PC-9 (cell line): ENCODE results near the gene PADI1. TPM values are rescaled to one million over a fixed set of nuclear protein-coding genes. Genes with fewer than 3 reads are reported as not detected.

Experiments used
- BruUV-seq: library from RNA; stranded (reverse); fragments of 400-500 nt; replicated peaks from 2 replicates; lab custom pipeline; 2021; lab: Mats Ljungman, UMichigan
- CTCF ChIA-PET: fragments of 300-600 bp; sonication (Branson Sonifier 250); formaldehyde crosslinking; loops from one replicate; lab custom pipeline; 2022; ENCODE audit warnings: antibody characterized with exemption; lab: Charles Lee
- POLR2A ChIA-PET: fragments of 300-600 bp; sonication (Branson Sonifier 250); formaldehyde crosslinking; loops from one replicate; lab custom pipeline; 2022; ENCODE audit warnings: antibody characterized with exemption; ENCODE audit not compliant: unreplicated experiment; lab: Charles Lee
- DNase-seq, 2 experiments: peaks; one replicate each; pipeline versions ENCODE4 v3.0.0 to v3.0.0-alpha.2; 2015 to 2022; ENCODE audit warnings: mixed read lengths in 1 of 2
- H2AFZ ChIP-seq: fragments of 200-600 bp; sonication (generic); 2 replicates; pipeline ENCODE4 v1.8.1; 2017; ENCODE audit warnings: antibody characterized with exemption
- H3F3A ChIP-seq: fragments of 200-600 bp; sonication (generic); 2 replicates; pipeline ENCODE4 v1.8.1; 2017; ENCODE audit warnings: antibody characterized with exemption, mild to moderate bottlenecking, low read depth; ENCODE audit not compliant: insufficient read depth
- H3K27ac ChIP-seq: fragments of 200-600 bp; sonication (generic); 2 replicates; pipeline ENCODE4 v1.6.1; 2016; ENCODE audit warnings: mixed run types
- H3K27me3 ChIP-seq: fragments of 200-600 bp; sonication (generic); 2 replicates; pipeline ENCODE4 v1.6.1; 2016; ENCODE audit warnings: low read depth, mixed run types; ENCODE audit not compliant: insufficient read depth
- H3K36me3 ChIP-seq: fragments of 200-600 bp; sonication (generic); 2 replicates; pipeline ENCODE4 v1.6.1; 2016; ENCODE audit warnings: low read depth, mixed run types
- H3K4me1 ChIP-seq: fragments of 200-600 bp; sonication (generic); replicated peaks from 2 replicates; pipeline ENCODE4 v1.6.1; 2016; ENCODE audit warnings: mixed run types; ENCODE audit not compliant: insufficient read depth
- H3K4me2 ChIP-seq: fragments of 200-600 bp; sonication (generic); 2 replicates; pipeline ENCODE4 v1.6.1; 2017; ENCODE audit warnings: mixed run types
- H3K4me3 ChIP-seq: fragments of 200-600 bp; sonication (generic); 2 replicates; pipeline ENCODE4 v1.6.1; 2016; ENCODE audit warnings: mixed run types
- H3K79me2 ChIP-seq: fragments of 200-600 bp; sonication (generic); 2 replicates; pipeline ENCODE4 v1.6.1; 2017; ENCODE audit warnings: low read depth, mixed run types
- H3K9me2 ChIP-seq: fragments of 200-600 bp; sonication (generic); 2 replicates; pipeline ENCODE4 v1.8.1; 2017; ENCODE audit warnings: mild to moderate bottlenecking; ENCODE audit not compliant: insufficient read depth
- H3K9me3 ChIP-seq: fragments of 200-600 bp; sonication (generic); 2 replicates; pipeline ENCODE4 v1.8.1; 2016; ENCODE audit warnings: low read depth; ENCODE audit not compliant: insufficient read depth
- H4K20me1 ChIP-seq: fragments of 200-600 bp; sonication (generic); 2 replicates; pipeline ENCODE4 v1.8.1; 2017; ENCODE audit not compliant: insufficient read depth
- EZH2 ChIP-seq: fragments of 200-600 bp; sonication (generic); IDR thresholded peaks from 2 replicates; pipeline ENCODE4 v1.8.0; 2017; ENCODE audit warnings: antibody characterized with exemption, low read depth
- intact Hi-C: fragments of 100-400 bp; cut with micrococcal nuclease; formaldehyde crosslinking; loops from one replicate; pipeline ENCODE4 v1.10.0; 2022; ENCODE audit not compliant: unreplicated experiment
- total RNA-seq: library from RNA; stranded (reverse); gene quantifications from 2 replicates; pipeline ENCODE4 v1.2.3, GENCODE V29; 2021
- TF ChIP-seq, protein P1 (sequence below): fragments of 200-600 bp; sonication (generic); conservative IDR thresholded peaks from 2 replicates; pipeline ENCODE4 v1.6.1; 2017; ENCODE audit warnings: mixed run types, antibody characterized with exemption, mild to moderate bottlenecking, moderate library complexity

Gene PADI1
- total RNA-seq, 1 experiment from 2014 or later, result 28.3 TPM

DNA sequence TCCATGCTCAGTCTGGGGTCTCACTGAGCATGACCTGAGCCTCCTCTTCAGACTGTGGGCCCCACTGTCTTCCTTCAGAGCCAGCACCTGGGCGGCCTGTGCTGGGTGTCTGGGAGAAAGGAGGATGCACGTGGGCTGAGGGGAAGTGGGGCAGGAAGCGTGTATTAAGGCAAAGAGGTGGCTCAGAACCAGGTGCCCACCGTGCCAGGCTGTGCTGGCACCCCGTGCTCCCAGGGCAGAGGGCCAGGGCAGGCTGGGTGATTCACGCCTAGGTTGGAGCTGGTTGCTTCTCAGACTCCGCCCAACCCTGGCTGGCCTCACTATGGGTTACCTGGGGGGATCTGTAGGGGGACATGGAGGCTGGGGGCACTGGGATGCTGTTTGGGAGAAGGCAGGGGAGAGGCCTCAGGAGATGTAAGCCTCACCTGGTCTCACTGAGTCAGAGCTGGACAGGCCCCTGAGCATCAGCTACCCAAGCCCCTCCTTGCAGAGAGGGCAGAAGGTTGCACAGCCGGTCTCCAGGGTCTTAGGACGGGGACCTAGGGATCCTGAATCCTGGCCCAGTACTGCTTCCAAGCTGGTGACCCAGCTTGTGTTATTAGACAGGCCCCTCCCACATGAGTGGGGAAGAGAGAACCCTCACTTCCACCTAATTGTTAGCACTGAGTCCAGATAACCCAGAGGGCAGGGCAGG lies 18.6 kb upstream of the PADI1 start:
- POLR2A ChIA-PET, result no interaction called here
- Histone ChIP-seq H2AFZ (no peak overlapping the region), H3K4me1 (peaks cover 26% of the 10 kb centered on the region), H4K20me1 (no peaks in the 10 kb centered on the region), H3K9me3 (no peaks in the 10 kb centered on the region; the same call in 1 of the 2 replicates), H3K4me3 (no peak overlapping the region), H3K36me3 (no peaks in the 10 kb centered on the region), H3K9me2 (no peaks in the 10 kb centered on the region), H3F3A (peaks cover 20% of the 10 kb centered on the region), H3K4me2 (no peak overlapping the region), H3K79me2 (no peaks in the 10 kb centered on the region), H3K27ac (no peak overlapping the region), H3K27me3 (no peaks in the 10 kb centered on the region)
- no peak for TF ChIP-seq EZH2
- TF ChIP-seq, protein P1, sequence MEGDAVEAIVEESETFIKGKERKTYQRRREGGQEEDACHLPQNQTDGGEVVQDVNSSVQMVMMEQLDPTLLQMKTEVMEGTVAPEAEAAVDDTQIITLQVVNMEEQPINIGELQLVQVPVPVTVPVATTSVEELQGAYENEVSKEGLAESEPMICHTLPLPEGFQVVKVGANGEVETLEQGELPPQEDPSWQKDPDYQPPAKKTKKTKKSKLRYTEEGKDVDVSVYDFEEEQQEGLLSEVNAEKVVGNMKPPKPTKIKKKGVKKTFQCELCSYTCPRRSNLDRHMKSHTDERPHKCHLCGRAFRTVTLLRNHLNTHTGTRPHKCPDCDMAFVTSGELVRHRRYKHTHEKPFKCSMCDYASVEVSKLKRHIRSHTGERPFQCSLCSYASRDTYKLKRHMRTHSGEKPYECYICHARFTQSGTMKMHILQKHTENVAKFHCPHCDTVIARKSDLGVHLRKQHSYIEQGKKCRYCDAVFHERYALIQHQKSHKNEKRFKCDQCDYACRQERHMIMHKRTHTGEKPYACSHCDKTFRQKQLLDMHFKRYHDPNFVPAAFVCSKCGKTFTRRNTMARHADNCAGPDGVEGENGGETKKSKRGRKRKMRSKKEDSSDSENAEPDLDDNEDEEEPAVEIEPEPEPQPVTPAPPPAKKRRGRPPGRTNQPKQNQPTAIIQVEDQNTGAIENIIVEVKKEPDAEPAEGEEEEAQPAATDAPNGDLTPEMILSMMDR, result no peak
- intact Hi-C loops, result no loop called here
- CTCF ChIA-PET, result no interaction called here
- DNase-seq, result no peak
- no TSS peak for BruUV-seq

DNA sequence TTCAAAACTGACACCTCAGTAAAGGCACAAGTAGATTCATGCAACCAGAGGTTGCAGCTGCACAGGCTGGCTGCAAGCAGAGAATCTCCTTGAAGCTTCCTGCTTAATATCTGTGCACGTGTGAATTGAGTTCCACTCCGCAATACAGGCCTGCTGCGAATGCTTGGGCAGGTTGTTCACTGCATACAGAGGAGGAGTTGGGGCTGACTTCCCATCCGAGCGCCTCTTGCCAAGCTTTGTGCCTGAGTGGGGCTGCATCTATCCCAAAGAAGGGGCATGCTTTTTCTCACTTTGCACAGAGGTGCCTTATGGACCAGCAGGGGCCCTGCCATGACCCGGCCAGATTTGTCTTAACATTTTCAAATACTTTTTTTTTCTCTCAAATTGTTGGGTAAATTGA lies 17.9 kb upstream of the PADI1 start:
- Histone ChIP-seq H3K27ac (no peak overlapping the region), H3K4me3 (no peak overlapping the region), H3K79me2 (no peaks in the 10 kb centered on the region), H3F3A (peaks cover 20% of the 10 kb centered on the region), H3K36me3 (no peaks in the 10 kb centered on the region), H2AFZ (no peak overlapping the region), H3K9me3 (no peaks in the 10 kb centered on the region; the same call in 1 of the 2 replicates), H4K20me1 (no peaks in the 10 kb centered on the region), H3K27me3 (no peaks in the 10 kb centered on the region), H3K9me2 (no peaks in the 10 kb centered on the region), H3K4me1 (peaks cover 26% of the 10 kb centered on the region), H3K4me2 (no peak overlapping the region)
- TF ChIP-seq, protein P1, result no peak
- TF ChIP-seq EZH2, result no peak
- ChIA-PET CTCF (no interaction called here), POLR2A (interaction anchor here (0.9 kb wide), 1 partner anchor 45 kb away, joined by 8 read pairs; no protein-coding TSS in a partner anchor)
- intact Hi-C loops, result no loop called here
- BruUV-seq, result no TSS peak
- DNase-seq, result no peak

DNA sequence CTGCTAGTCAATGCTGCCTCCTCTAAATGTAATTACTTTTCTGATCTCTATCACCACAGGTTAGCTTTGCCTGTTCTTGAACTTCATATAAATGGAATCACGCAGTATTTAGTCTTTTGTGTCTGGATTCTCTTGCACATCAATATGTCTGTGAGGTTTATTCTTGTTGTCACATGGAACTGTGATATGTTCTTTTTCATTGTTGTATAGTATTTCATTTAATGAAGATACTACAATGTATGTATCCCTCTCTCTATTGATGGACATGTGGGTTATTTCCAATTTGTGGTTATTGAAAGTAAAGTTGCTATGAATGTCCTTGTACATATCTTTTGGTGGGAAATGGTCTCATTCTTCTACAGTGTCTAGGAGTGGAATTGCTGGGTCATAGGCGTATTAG lies 16.7 kb upstream of the PADI1 start:
- ChIA-PET CTCF (no interaction called here), POLR2A (no interaction called here)
- no peaks in the 10 kb centered on the region for H3K79me2 ChIP-seq
- H3K27me3 ChIP-seq, result no peaks in the 10 kb centered on the region
- DNase-seq, result no peak
- H2AFZ ChIP-seq, result no peak overlapping the region
- no peaks in the 10 kb centered on the region for H3K36me3 ChIP-seq
- no peaks in the 10 kb centered on the region; the same call in 1 of the 2 replicates for H3K9me3 ChIP-seq
- intact Hi-C loops, result no loop called here
- TF ChIP-seq EZH2, result no peak
- TF ChIP-seq, protein P1, result no peak
- no peak overlapping the region for H3K4me2 ChIP-seq
- H3K27ac ChIP-seq, result no peak overlapping the region
- no TSS peak for BruUV-seq
- H3F3A ChIP-seq, result peaks cover 20% of the 10 kb centered on the region
- peaks cover 26% of the 10 kb centered on the region for H3K4me1 ChIP-seq
- H3K4me3 ChIP-seq, result no peak overlapping the region
- H3K9me2 ChIP-seq, result no peaks in the 10 kb centered on the region
- no peaks in the 10 kb centered on the region for H4K20me1 ChIP-seq
